Measurements from ENCODE around the gene TRIM71. TPM values are rescaled to one million over a fixed set of nuclear protein-coding genes. Genes with fewer than 3 reads are reported as not detected.

The TRIM71 gene
- total and polyA plus RNA-seq, 2 of the 13 experiments (the other 11 are each of a cell fraction or from before 2014, with no cell fraction given), result 21.7 to 76.9 TPM

DNA sequence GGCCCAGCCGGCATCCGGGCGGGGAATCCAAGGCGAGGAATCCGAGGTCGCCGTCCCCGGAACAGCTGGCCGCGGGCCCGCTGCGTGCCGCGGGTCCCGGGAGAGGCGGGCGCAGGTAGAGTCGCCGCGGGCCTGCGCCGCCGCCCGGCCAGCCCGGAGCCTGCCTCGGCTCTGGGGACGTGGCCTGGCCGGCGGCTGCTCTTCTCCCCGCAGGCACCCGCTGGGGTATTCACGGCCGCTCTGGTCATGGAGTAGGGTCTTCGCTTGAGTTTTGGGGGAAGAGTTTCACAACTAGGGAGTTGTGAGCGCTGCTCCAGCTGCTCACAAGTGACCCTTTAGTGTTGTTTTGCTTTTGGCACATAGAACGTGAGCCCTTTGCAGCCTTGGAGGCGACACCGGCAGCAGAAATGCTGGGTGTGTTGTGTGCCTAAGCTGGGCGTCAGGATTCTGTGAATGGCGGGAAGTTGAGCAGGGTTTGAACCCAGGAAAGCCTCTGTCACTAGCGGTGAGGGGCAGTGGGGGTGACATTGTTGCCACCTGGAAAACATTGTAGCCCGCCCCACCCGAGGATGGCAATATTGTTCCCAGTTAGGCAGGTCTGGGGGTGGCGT, 4.0 kb downstream of the TRIM71 start (continued):
- TF ChIP-seq NFKB2 (CRISPR knock-in tag; IDR thresholded peaks at IDR 0.05; ENCODE audit: borderline replicate concordance), result no peak
- no peak for TF ChIP-seq PLSCR1 (CRISPR knock-in tag; IDR thresholded peaks at IDR 0.05; ENCODE audit: borderline replicate concordance)
- no peak for TF ChIP-seq MIER3 (CRISPR knock-in tag; IDR thresholded peaks at IDR 0.05; ENCODE audit: borderline replicate concordance)
- no peak for TF ChIP-seq USF2 (IDR thresholded peaks at IDR 0.05; ENCODE audit: low read depth, low read length)
- TF ChIP-seq USF2 (CRISPR knock-in tag; IDR thresholded peaks at IDR 0.05; ENCODE audit: borderline replicate concordance), result no peak
- no peak; the same call in 1 of the 2 replicates for TF ChIP-seq KDM5A (IDR thresholded peaks at IDR 0.05; ENCODE audit: borderline replicate concordance, low read length)
- no peak for TF ChIP-seq ZMAT5 (CRISPR knock-in tag; IDR thresholded peaks at IDR 0.05; ENCODE audit: borderline replicate concordance, low read depth)
- TF ChIP-seq, protein P1, sequence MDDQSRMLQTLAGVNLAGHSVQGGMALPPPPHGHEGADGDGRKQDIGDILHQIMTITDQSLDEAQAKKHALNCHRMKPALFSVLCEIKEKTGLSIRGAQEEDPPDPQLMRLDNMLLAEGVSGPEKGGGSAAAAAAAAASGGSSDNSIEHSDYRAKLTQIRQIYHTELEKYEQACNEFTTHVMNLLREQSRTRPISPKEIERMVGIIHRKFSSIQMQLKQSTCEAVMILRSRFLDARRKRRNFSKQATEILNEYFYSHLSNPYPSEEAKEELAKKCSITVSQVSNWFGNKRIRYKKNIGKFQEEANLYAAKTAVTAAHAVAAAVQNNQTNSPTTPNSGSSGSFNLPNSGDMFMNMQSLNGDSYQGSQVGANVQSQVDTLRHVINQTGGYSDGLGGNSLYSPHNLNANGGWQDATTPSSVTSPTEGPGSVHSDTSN (CRISPR knock-in tag; IDR thresholded peaks at IDR 0.05; ENCODE audit: borderline replicate concordance), result no peak
- TF ChIP-seq ADNP (CRISPR knock-in tag; IDR thresholded peaks at IDR 0.05), result no peak
- TF ChIP-seq ZNF101 (CRISPR knock-in tag; IDR thresholded peaks at IDR 0.05; ENCODE audit: borderline replicate concordance, low read depth), result no peak
- TF ChIP-seq, protein P2, sequence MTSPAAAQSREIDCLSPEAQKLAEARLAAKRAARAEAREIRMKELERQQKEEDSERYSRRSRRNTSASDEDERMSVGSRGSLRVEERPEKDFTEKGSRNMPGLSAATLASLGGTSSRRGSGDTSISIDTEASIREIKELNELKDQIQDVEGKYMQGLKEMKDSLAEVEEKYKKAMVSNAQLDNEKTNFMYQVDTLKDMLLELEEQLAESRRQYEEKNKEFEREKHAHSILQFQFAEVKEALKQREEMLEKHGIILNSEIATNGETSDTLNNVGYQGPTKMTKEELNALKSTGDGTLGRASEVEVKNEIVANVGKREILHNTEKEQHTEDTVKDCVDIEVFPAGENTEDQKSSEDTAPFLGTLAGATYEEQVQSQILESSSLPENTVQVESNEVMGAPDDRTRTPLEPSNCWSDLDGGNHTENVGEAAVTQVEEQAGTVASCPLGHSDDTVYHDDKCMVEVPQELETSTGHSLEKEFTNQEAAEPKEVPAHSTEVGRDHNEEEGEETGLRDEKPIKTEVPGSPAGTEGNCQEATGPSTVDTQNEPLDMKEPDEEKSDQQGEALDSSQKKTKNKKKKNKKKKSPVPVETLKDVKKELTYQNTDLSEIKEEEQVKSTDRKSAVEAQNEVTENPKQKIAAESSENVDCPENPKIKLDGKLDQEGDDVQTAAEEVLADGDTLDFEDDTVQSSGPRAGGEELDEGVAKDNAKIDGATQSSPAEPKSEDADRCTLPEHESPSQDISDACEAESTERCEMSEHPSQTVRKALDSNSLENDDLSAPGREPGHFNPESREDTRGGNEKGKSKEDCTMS (CRISPR knock-in tag; conservative IDR thresholded peaks at IDR 0.05), result no peak
- no peak for TF ChIP-seq SNAI1 (CRISPR knock-in tag; IDR thresholded peaks at IDR 0.05; ENCODE audit: borderline replicate concordance)
- TF ChIP-seq PHF8 (CRISPR knock-in tag; IDR thresholded peaks at IDR 0.05), result no peak; the same call in 1 of the 2 replicates
- TF ChIP-seq, protein P3, sequence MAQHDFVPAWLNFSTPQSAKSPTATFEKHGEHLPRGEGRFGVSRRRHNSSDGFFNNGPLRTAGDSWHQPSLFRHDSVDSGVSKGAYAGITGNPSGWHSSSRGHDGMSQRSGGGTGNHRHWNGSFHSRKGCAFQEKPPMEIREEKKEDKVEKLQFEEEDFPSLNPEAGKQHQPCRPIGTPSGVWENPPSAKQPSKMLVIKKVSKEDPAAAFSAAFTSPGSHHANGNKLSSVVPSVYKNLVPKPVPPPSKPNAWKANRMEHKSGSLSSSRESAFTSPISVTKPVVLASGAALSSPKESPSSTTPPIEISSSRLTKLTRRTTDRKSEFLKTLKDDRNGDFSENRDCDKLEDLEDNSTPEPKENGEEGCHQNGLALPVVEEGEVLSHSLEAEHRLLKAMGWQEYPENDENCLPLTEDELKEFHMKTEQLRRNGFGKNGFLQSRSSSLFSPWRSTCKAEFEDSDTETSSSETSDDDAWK (CRISPR knock-in tag; IDR thresholded peaks at IDR 0.05), result no peak
- TF ChIP-seq ZNF260 (CRISPR knock-in tag; IDR thresholded peaks at IDR 0.05; ENCODE audit: borderline replicate concordance, low read depth), result no peak
- no peak for TF ChIP-seq DNMT3B (CRISPR knock-in tag; conservative IDR thresholded peaks at IDR 0.05)
- no peak for TF ChIP-seq ZNF12 (CRISPR knock-in tag; IDR thresholded peaks at IDR 0.05)
- TF ChIP-seq ZIK1 (CRISPR knock-in tag; IDR thresholded peaks at IDR 0.05; ENCODE audit: borderline replicate concordance, low read depth), result no peak
- TF ChIP-seq, protein P4, sequence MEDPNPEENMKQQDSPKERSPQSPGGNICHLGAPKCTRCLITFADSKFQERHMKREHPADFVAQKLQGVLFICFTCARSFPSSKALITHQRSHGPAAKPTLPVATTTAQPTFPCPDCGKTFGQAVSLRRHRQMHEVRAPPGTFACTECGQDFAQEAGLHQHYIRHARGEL (CRISPR knock-in tag; IDR thresholded peaks at IDR 0.05), result no peak
- no peak for TF ChIP-seq NFIC (IDR thresholded peaks at IDR 0.05; ENCODE audit: low read length)

Measured in HepG2 (cell line).